ENCODE data around the gene CAP1. TPM values are rescaled to one million over a fixed set of nuclear protein-coding genes. Genes with fewer than 3 reads are reported as not detected.

The CAP1 gene
- 80.5 and 103 TPM in 2 replicates for polyA plus RNA-seq

DNA sequence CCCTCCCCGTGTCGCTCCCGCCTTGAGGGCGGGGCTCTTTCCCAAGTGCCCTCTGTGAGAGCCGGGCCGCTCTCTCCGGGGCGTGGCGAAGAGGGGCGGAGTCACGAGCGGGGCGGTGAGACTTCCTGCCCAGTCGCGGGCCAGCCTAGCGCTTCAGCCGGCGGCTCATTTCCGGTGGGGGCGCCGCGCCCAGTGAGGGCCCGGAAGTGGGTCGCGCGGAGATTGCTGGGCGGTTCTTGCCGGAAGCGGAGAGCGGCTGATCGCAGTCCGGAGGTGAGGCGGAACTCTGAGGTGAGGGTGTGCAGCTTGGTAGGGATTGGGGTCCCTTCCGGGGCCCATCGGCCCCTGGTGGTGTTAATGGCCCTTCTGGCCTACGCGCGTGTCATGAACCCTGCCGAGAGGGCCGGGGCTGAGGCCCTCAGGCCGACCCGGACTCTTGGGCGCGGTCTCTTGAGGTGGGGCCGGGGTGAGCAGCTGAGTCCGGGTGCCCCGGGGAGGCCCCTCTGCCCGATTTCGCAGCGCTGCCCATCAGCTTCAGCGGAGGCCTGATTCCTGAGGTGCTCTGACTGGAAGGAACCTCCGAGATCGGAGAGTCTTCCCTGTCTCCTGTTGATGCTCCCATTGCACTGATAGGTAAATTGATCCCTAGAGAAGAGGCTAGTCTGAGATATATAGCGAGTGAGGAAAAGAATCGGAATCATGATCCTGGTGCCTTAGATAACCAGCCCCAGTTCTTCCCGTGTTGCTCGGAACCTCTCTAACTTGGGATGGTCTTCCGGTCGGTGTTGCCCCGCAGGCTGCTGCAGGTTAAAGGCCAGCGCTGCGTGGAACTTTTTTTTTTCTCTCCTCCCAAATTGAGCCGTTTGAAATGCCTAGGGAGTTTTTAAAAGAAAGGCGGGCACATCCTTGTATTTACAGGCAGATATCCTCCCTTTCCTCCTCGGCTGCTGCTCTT is at the start of gene CAP1:
Gene CAP1 (plus strand): TSS at position 219 of the 955 bp plus-strand sequence. CDS start 18,618 bp downstream, outside the sequence.

GRCh38 chr1:40096977-40097782 is 56.7 kb downstream of the CAP1 start, which contains the start of gene PPT1:
Gene PPT1, minus strand, starts transcription at chr1:40097252. Its CDS starts 14 bp downstream, at chr1:40097238.

Other genes starting within 250 kb of the CAP1 start
- gene TRIT1, start 157.2 kb upstream of the CAP1 start, polyA plus RNA-seq, result 8.1 and 9.9 TPM in 2 replicates
- gene MYCL, start 138.8 kb upstream of the CAP1 start, polyA plus RNA-seq, result not detected in 2 replicates
- gene MFSD2A, start 85.6 kb upstream of the CAP1 start, polyA plus RNA-seq, result 0.73 and 4.1 TPM in 2 replicates
- 156 and 195 TPM in 2 replicates for gene PPT1, start 56.5 kb downstream of the CAP1 start, polyA plus RNA-seq
- gene RLF, start 120.7 kb downstream of the CAP1 start, polyA plus RNA-seq, result 5.0 and 7.4 TPM in 2 replicates
- not detected in 2 replicates for gene TMCO2, start 207.2 kb downstream of the CAP1 start, polyA plus RNA-seq
- 36.5 and 42.6 TPM in 2 replicates for gene ZMPSTE24, start 217.5 kb downstream of the CAP1 start, polyA plus RNA-seq

Measured in Purkinje cell (primary cell).